Activated CD4-positive, alpha-beta T cell treated with anti-CD3 and anti-CD28 coated beads, Interleukin-2, amount 10 ng/mL, durations not matched to agents 7 days and 5 days (primary cell): ENCODE measurements around the gene TRMT61B. TPM values are rescaled to one million over a fixed set of nuclear protein-coding genes. Genes with fewer than 3 reads are reported as not detected.

ENCODE experiments used
- CTCF ChIA-PET: fragments of 350-600 bp; sonication (Branson Sonifier 250); formaldehyde crosslinking; loops from one replicate; lab custom pipeline; 2021; ENCODE audit warnings: antibody characterized with exemption; lab: Charles Lee
- POLR2A ChIA-PET: fragments of 350-600 bp; sonication (Branson Sonifier 250); formaldehyde crosslinking; loops from one replicate; lab custom pipeline; 2021; ENCODE audit warnings: antibody characterized with exemption; lab: Charles Lee
- DNase-seq: peaks from one replicate; pipeline ENCODE4 v3.0.0-alpha.2; 2020
- H3K27ac Mint-ChIP-seq: one replicate; pipeline ENCODE4 v1.8.0; 2021; ENCODE audit warnings: mild to moderate bottlenecking, moderate library complexity, mixed read lengths
- H3K27me3 Mint-ChIP-seq: one replicate; pipeline ENCODE4 v1.8.0; 2021; ENCODE audit warnings: mixed read lengths
- H3K36me3 Mint-ChIP-seq: one replicate; pipeline ENCODE4 v1.8.0; 2021; ENCODE audit warnings: low read depth, mixed read lengths
- H3K4me1 Mint-ChIP-seq: one replicate; pipeline ENCODE4 v1.8.0; 2021; ENCODE audit warnings: mixed read lengths
- H3K4me3 Mint-ChIP-seq: one replicate; pipeline ENCODE4 v1.8.0; 2021; ENCODE audit warnings: mild to moderate bottlenecking, moderate library complexity, mixed read lengths
- H3K9me3 Mint-ChIP-seq: one replicate; pipeline ENCODE4 v1.8.0; 2021; ENCODE audit warnings: mixed read lengths
- total RNA-seq, 2 experiments: library from RNA; stranded (reverse); gene quantifications; one replicate each; pipeline ENCODE4 v1.2.3, GENCODE V29; 2021

TRMT61B gene
- total RNA-seq, result 10 to 100 TPM; 13.9 to 18.6 TPM

DNA sequence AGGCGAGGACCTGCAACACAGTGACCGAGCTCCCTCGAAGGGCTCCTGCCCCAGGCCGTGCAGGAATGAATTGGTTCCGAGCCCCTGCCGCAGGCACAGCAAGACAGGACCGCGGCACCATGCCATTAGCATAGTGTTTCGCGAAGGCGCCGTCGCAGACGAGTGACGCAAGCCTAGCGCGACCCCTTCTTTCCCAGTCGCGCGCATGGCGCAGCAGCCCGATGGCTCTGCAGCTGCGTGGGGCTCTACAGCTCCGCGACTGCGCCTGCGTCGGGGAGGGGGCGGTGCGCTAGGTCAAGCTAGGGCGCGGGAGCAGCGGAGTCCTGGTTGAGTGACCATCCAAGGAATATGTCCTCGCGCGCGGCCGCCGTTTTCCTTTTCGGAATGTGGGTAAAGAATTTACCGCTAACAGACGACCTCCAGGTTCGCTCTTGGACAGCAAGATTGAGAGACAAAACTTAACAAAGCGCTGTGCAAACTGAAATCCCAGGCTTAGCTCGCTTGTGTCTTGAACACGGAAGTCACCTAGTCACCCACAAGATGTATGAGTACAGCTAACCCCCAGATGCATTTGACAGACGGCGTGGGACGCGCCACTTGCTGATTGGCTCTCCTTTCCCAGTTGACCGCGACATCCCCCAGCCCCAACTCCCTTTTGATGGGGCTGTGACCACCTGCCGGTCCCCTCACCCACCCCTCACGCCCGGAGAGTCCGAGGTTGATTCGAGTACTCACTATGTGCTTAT, at the start of gene TRMT61B:
Gene TRMT61B (minus strand): TSS at position 164 of the 746 bp plus-strand sequence. CDS start 32 bp downstream, at position 132.
- H3K27me3 Mint-ChIP-seq, result peaks cover 6% of the 10 kb centered on the region
- peak within 1 kb of the TSS; percentile 99 for H3K27ac Mint-ChIP-seq
- peak within 1 kb of the TSS; percentile 96 for H3K4me3 Mint-ChIP-seq
- H3K4me1 Mint-ChIP-seq, result peaks cover 34% of the 10 kb centered on the region
- ChIA-PET CTCF (interaction anchor here (1.0 to 1.7 kb wide), 2 partner anchors 22 to 303 kb away, joined by 3 to 9 read pairs; no protein-coding TSS in a partner anchor), POLR2A (interaction anchor here (0.6 kb wide), 1 partner anchor 144 kb away, joined by 3 read pairs; no protein-coding TSS in a partner anchor)
- H3K36me3 Mint-ChIP-seq, result peaks cover 11% of the 10 kb centered on the region
- peak; percentile 96 for DNase-seq
- H3K9me3 Mint-ChIP-seq, result no peaks in the 10 kb centered on the region

GRCh38 chr2:28915939-28916338, 45.8 kb upstream of the TRMT61B start:
- POLR2A ChIA-PET, result interaction anchor here (1.0 kb wide), 1 partner anchor 19 kb away, joined by 8 read pairs; no protein-coding TSS in a partner anchor
- H3K27me3 Mint-ChIP-seq, result no peaks in the 10 kb centered on the region

GRCh38 chr2:28909655-28910353, 39.7 kb upstream of the TRMT61B start:
- Mint-ChIP-seq H3K4me3 (no peak overlapping the region), H3K4me1 (peaks cover 12% of the 10 kb centered on the region), H3K9me3 (no peaks in the 10 kb centered on the region), H3K36me3 (peaks cover 55% of the 10 kb centered on the region), H3K27ac (no peak overlapping the region), H3K27me3 (no peaks in the 10 kb centered on the region)
- DNase-seq, result no peak
- CTCF ChIA-PET, result interaction anchor here (0.8 to 1.7 kb wide), 6 partner anchors 14 to 334 kb away, joined by 3 read pairs; partner anchors contain the start of gene WDR43
- POLR2A ChIA-PET, result no interaction called here

More at GRCh38 chr2:28915939-28916338, 45.8 kb upstream of the TRMT61B start:
- H3K36me3 Mint-ChIP-seq, result peaks cover 39% of the 10 kb centered on the region
- no peak overlapping the region for H3K4me3 Mint-ChIP-seq
- H3K9me3 Mint-ChIP-seq, result no peaks in the 10 kb centered on the region
- CTCF ChIA-PET, result interaction anchor here (0.8 to 1.2 kb wide), 2 partner anchors 13 to 52 kb away, joined by 3 to 4 read pairs; no protein-coding TSS in a partner anchor
- DNase-seq, result no peak
- no peak overlapping the region for H3K27ac Mint-ChIP-seq
- H3K4me1 Mint-ChIP-seq, result peaks cover 16% of the 10 kb centered on the region

- Mint-ChIP-seq H3K36me3 (peaks cover 50% of the 10 kb centered on the region), H3K4me3 (no peak overlapping the region), H3K27me3 (no peaks in the 10 kb centered on the region), H3K27ac (no peak overlapping the region), H3K9me3 (no peaks in the 10 kb centered on the region), H3K4me1 (peaks cover 12% of the 10 kb centered on the region)
- ChIA-PET CTCF (interaction anchor here (0.6 kb wide), 2 partner anchors 26 to 920 kb away, joined by 4 read pairs; no protein-coding TSS in a partner anchor), POLR2A (no interaction called here)
- no peak for DNase-seq
Measured at GRCh38 chr2:28908172-28908571, 38.1 kb upstream of the TRMT61B start.

DNA sequence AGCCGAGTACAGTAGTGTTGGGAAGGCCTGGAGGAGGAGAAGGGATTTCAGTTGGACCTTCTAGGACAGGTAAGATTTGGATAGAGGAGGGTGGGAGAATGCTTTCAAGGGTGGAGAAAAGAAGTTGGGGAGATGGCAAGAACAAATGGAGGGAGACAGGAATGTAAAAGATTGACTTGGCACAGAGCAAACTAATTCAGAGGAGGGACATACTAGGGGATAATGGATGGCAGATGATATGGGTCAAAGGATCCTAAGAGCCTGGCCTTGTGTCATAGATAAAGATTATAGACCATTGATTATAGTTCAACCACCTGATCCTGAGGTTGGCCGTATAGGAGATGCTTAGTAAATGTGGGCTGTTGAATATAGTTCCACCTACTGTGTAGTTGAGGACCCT, 36.7 kb upstream of the TRMT61B start:
- peaks cover 12% of the 10 kb centered on the region for H3K4me1 Mint-ChIP-seq
- H3K9me3 Mint-ChIP-seq, result no peaks in the 10 kb centered on the region
- H3K4me3 Mint-ChIP-seq, result no peak overlapping the region
- ChIA-PET CTCF (no interaction called here), POLR2A (no interaction called here)
- H3K27me3 Mint-ChIP-seq, result no peaks in the 10 kb centered on the region
- no peak for DNase-seq
- H3K36me3 Mint-ChIP-seq, result peaks cover 51% of the 10 kb centered on the region
- H3K27ac Mint-ChIP-seq, result no peak overlapping the region

DNA sequence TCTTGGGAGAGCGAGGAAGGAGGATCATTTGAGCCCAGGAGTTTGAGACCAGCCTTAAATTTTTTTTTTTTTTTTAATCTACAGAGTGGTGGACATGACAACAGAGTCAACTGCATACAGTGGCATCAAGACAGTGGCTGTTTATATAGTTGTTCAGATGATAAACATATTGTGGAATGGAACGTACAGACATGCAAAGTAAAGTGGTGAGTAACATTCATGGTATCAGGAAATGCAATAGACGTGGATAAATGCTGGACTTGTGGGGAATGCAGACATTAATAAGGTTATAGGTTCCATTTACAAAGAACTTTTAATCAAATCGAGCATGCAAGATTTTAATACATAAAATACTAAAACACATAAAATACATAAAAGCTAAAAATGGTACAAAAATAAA, 36.3 kb upstream of the TRMT61B start:
- POLR2A ChIA-PET, result no interaction called here
- Mint-ChIP-seq H3K4me1 (peaks cover 14% of the 10 kb centered on the region), H3K4me3 (no peak overlapping the region), H3K36me3 (peaks cover 53% of the 10 kb centered on the region), H3K27me3 (no peaks in the 10 kb centered on the region), H3K9me3 (no peaks in the 10 kb centered on the region), H3K27ac (no peak overlapping the region)
- CTCF ChIA-PET, result interaction anchor here (1.3 kb wide), 1 partner anchor 11 kb away, joined by 3 read pairs; no protein-coding TSS in a partner anchor
- DNase-seq, result no peak

GRCh38 chr2:28905533-28905932, 35.4 kb upstream of the TRMT61B start:
- no peaks in the 10 kb centered on the region for H3K9me3 Mint-ChIP-seq
- DNase-seq, result no peak
- peaks cover 22% of the 10 kb centered on the region for H3K4me1 Mint-ChIP-seq
- POLR2A ChIA-PET, result no interaction called here
- no peak overlapping the region for H3K27ac Mint-ChIP-seq
- CTCF ChIA-PET, result interaction anchor here (0.6 to 1.6 kb wide), 3 partner anchors 11 to 40 kb away, joined by 3 to 6 read pairs (median 3); no protein-coding TSS in a partner anchor
- H3K27me3 Mint-ChIP-seq, result no peaks in the 10 kb centered on the region
- no peak overlapping the region for H3K4me3 Mint-ChIP-seq
- H3K36me3 Mint-ChIP-seq, result peaks cover 56% of the 10 kb centered on the region

GRCh38 chr2:28904802-28905457, 34.8 kb upstream of the TRMT61B start:
- peaks cover 52% of the 10 kb centered on the region for H3K36me3 Mint-ChIP-seq
- ChIA-PET POLR2A (no interaction called here), CTCF (interaction anchor here (0.6 to 1.6 kb wide), 3 partner anchors 12 to 39 kb away, joined by 3 to 6 read pairs (median 3); no protein-coding TSS in a partner anchor)
- H3K27me3 Mint-ChIP-seq, result no peaks in the 10 kb centered on the region
- H3K4me3 Mint-ChIP-seq, result no peak overlapping the region
- no peak overlapping the region for H3K27ac Mint-ChIP-seq
- DNase-seq, result no peak
- H3K9me3 Mint-ChIP-seq, result no peaks in the 10 kb centered on the region
- H3K4me1 Mint-ChIP-seq, result peaks cover 24% of the 10 kb centered on the region

- Mint-ChIP-seq H3K4me1 (peaks cover 29% of the 10 kb centered on the region), H3K27ac (no peak overlapping the region), H3K9me3 (no peaks in the 10 kb centered on the region), H3K4me3 (no peak overlapping the region), H3K27me3 (no peaks in the 10 kb centered on the region), H3K36me3 (peaks cover 46% of the 10 kb centered on the region)
- DNase-seq, result no peak
- ChIA-PET CTCF (interaction anchor here (1.0 to 1.6 kb wide), 2 partner anchors 15 to 23 kb away, joined by 3 read pairs; no protein-coding TSS in a partner anchor), POLR2A (no interaction called here)
Measured at GRCh38 chr2:28904295-28904694, 34.2 kb upstream of the TRMT61B start.

DNA sequence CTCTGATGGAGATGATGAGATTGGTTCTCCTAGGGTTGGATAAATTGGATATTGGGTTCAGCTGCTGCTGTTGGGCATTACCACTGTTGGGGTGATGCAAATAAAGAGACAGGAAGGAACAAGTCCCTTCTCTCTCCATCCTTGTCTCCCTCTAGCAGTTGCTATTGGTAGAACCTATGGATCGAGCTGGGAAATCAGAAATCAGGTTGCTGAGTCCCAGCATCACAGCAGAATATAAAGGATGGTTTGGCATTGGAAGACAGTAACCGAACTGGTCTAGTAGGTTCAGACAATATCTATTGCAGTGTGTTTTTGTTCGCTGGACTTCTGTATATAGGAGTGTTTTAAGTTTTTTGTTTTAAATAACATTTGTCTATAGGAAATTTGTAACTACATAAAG, 32.5 kb upstream of the TRMT61B start:
- H3K4me3 Mint-ChIP-seq, result no peak overlapping the region
- no peak for DNase-seq
- no peaks in the 10 kb centered on the region for H3K9me3 Mint-ChIP-seq
- peaks cover 35% of the 10 kb centered on the region for H3K36me3 Mint-ChIP-seq
- H3K4me1 Mint-ChIP-seq, result peaks cover 45% of the 10 kb centered on the region
- no peaks in the 10 kb centered on the region for H3K27me3 Mint-ChIP-seq
- CTCF ChIA-PET, result interaction anchor here (1.2 kb wide), 1 partner anchor 112 kb away, joined by 3 read pairs; no protein-coding TSS in a partner anchor
- POLR2A ChIA-PET, result no interaction called here
- peak overlapping the region; percentile 22 for H3K27ac Mint-ChIP-seq

DNA sequence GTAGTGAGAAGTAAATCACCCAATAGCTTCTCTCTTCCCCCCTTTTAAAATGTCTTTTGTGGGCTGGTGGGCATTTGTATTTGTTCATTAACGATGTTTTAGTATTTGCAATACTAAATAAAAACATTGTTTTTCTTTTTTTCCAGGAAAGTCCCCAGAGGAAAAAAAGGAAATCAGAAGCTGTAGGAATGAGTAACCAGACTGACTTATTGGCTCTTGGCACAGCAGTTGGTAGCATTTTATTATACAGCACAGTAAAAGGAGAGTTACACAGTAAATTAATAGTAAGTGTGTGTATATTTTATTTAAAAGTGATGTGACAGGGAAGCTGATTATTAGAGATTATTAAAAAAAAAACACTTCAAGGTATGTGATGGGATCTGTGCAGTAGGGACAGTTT, 31.7 kb upstream of the TRMT61B start:
- DNase-seq, result no peak
- H3K27ac Mint-ChIP-seq, result no peak overlapping the region
- peaks cover 33% of the 10 kb centered on the region for H3K36me3 Mint-ChIP-seq
- CTCF ChIA-PET, result interaction anchor here (0.6 to 1.6 kb wide), 4 partner anchors 13 to 113 kb away, joined by 3 read pairs; no protein-coding TSS in a partner anchor
- H3K4me3 Mint-ChIP-seq, result no peak overlapping the region
- no peaks in the 10 kb centered on the region for H3K9me3 Mint-ChIP-seq
- no peaks in the 10 kb centered on the region for H3K27me3 Mint-ChIP-seq
- peaks cover 52% of the 10 kb centered on the region for H3K4me1 Mint-ChIP-seq
- POLR2A ChIA-PET, result no interaction called here

GRCh38 chr2:28901202-28901601, 31.1 kb upstream of the TRMT61B start:
- Mint-ChIP-seq H3K27ac (no peak overlapping the region), H3K27me3 (no peaks in the 10 kb centered on the region), H3K4me3 (no peak overlapping the region), H3K9me3 (no peaks in the 10 kb centered on the region), H3K36me3 (peaks cover 27% of the 10 kb centered on the region), H3K4me1 (peaks cover 56% of the 10 kb centered on the region)
- ChIA-PET CTCF (interaction anchor here (0.9 to 1.6 kb wide), 2 partner anchors 19 to 30 kb away, joined by 3 read pairs; no protein-coding TSS in a partner anchor), POLR2A (no interaction called here)
- no peak for DNase-seq
